HepG2 (cell line): ENCODE results near the gene PDE3A. TPM values are rescaled to one million over a fixed set of nuclear protein-coding genes. Genes with fewer than 3 reads are reported as not detected.

ENCODE experiments used
- ATAC-seq: fragments of 200-7000 bp; cut with Tn5 transposase; 3 replicates; pipeline ENCODE4 v1.9.1; 2020; ENCODE audit warnings: mild to moderate bottlenecking, moderate library complexity
- BruUV-seq: library from RNA; stranded (reverse); fragments of 400-500 nt; replicated peaks from 2 replicates; lab custom pipeline; 2021; lab: Mats Ljungman, UMichigan
- CTCF ChIA-PET: fragments of 300-600 bp; formaldehyde crosslinking; extraction: SDS; loops from one replicate; lab custom pipeline; 2021; ENCODE audit warnings: low total read pairs, inconsistent platforms, low intra/inter-chr PET ratio; lab: Yijun Ruan, JAX
- POLR2A ChIA-PET: fragments of 350-600 bp; sonication (Branson Sonifier 250); formaldehyde crosslinking; loops from one replicate; lab custom pipeline; 2020; ENCODE audit warnings: antibody characterized with exemption, inconsistent platforms; lab: Yijun Ruan, JAX
- DNase-seq: peaks from one replicate; pipeline ENCODE4 v3.0.0-alpha.2; 2015; ENCODE audit warnings: low spot score
- FAIRE-seq: peaks from 3 replicates; lab custom pipeline; 2011; peaks lifted over from hg19 to GRCh38; lab: Jason Lieb, UNC
- H2AFZ ChIP-seq: one replicate; pipeline ENCODE4 v1.6.1; 2011; ENCODE audit warnings: low read length, inconsistent platforms
- H3K27ac ChIP-seq: fragments of 300-600 bp; 3 replicates; pipeline ENCODE4 v1.8.0; 2011; ENCODE audit warnings: mixed run types, mild to moderate bottlenecking, mixed read lengths, low read length, inconsistent platforms; ENCODE audit not compliant: insufficient read depth; ENCODE audit errors: extremely low read length
- H3K27me3 ChIP-seq, 2 experiments: fragments of 200-600 bp in 1 of 2; 2 replicates in 1 of 2; 3 replicates in 1 of 2; pipeline versions ENCODE4 v1.6.0 to v1.8.0; 2011; ENCODE audit warnings: low read length in 2 of 2, mild to moderate bottlenecking in 2 of 2, moderate library complexity in 2 of 2, inconsistent platforms in 1 of 2; ENCODE audit not compliant: insufficient read depth in 2 of 2, control insufficient read depth in 1 of 2
- H3K36me3 ChIP-seq, 2 experiments: fragments of 200-600 bp in 1 of 2; replicated peaks in 1 of 2; 2 replicates in 1 of 2; 3 replicates in 1 of 2; pipeline versions ENCODE4 v1.5.1 to v1.8.0; 2011; ENCODE audit warnings: low read length in 2 of 2, inconsistent platforms in 1 of 2; ENCODE audit not compliant: insufficient read depth in 2 of 2, control insufficient read depth in 1 of 2
- H3K4me1 ChIP-seq: 2 replicates; pipeline ENCODE4 v1.5.1; 2012; ENCODE audit warnings: low read length, inconsistent platforms; ENCODE audit not compliant: insufficient read depth
- H3K4me2 ChIP-seq: 2 replicates; pipeline ENCODE4 v1.6.0; 2011; ENCODE audit warnings: low read depth, low read length, inconsistent platforms
- H3K4me3 ChIP-seq, 3 experiments: fragments of 200-600 bp in 1 of 3; sonication (generic), shearing (Covaris generic) in 1 of 3; replicated peaks in 1 of 3; 2 replicates each; pipeline ENCODE4 v1.5.1; 2011 to 2016; ENCODE audit warnings: low read length in 3 of 3, inconsistent platforms in 2 of 3, low read depth in 2 of 3, mild to moderate bottlenecking in 2 of 3, control low read depth in 1 of 3, mixed read lengths in 1 of 3; ENCODE audit not compliant: insufficient read depth in 1 of 3
- H3K79me2 ChIP-seq: one replicate; pipeline ENCODE4 v1.6.1; 2011; ENCODE audit warnings: low read length, inconsistent platforms; ENCODE audit not compliant: insufficient read depth
- H3K9ac ChIP-seq: 2 replicates; pipeline ENCODE4 v1.6.0; 2011; ENCODE audit warnings: mild to moderate bottlenecking, low read depth, low read length, inconsistent platforms; ENCODE audit not compliant: insufficient read depth
- H3K9me3 ChIP-seq: 2 replicates; pipeline ENCODE4 v1.5.1; 2012; ENCODE audit warnings: mild to moderate bottlenecking, low read length
- H4K20me1 ChIP-seq: 2 replicates; pipeline ENCODE4 v1.6.0; 2011; ENCODE audit warnings: inconsistent platforms, mild to moderate bottlenecking, low read length, moderate library complexity; ENCODE audit not compliant: insufficient read depth
- AHR ChIP-seq: IDR thresholded peaks from 2 replicates; pipeline ENCODE4 v1.6.1; 2018; ENCODE audit warnings: missing genetic modification reagents, missing compliant biosample characterization
- MAFK ChIP-seq, 2 experiments: IDR thresholded peaks in 1 of 2; conservative IDR thresholded peaks in 1 of 2; 2 replicates each; pipeline ENCODE4 v1.6.1; 2011; ENCODE audit warnings: improper control_type of control experiment in 2 of 2, low read length in 2 of 2
- MTERF4 ChIP-seq: sonication (generic); formaldehyde crosslinking; IDR thresholded peaks from 2 replicates; pipeline ENCODE4 v1.8.0; 2023; ENCODE audit warnings: mild to moderate bottlenecking, missing genetic modification reagents
- NR2F2 ChIP-seq: IDR thresholded peaks from 2 replicates; pipeline ENCODE4 v1.6.1; 2012; ENCODE audit warnings: low read depth, inconsistent platforms, borderline replicate concordance
- PRMT3 ChIP-seq: sonication (generic); formaldehyde crosslinking; IDR thresholded peaks from 2 replicates; pipeline ENCODE4 v1.8.1; 2022; ENCODE audit warnings: low read depth, mild to moderate bottlenecking, moderate library complexity, missing genetic modification reagents, borderline replicate concordance
- SP140L ChIP-seq: sonication (generic); formaldehyde crosslinking; IDR thresholded peaks from 2 replicates; pipeline ENCODE4 v1.4.0; 2020; ENCODE audit warnings: missing genetic modification reagents, borderline replicate concordance
- ZFP91 ChIP-seq: sonication (generic); formaldehyde crosslinking; IDR thresholded peaks from 2 replicates; pipeline ENCODE4 v1.9.0; 2022; ENCODE audit warnings: missing genetic modification reagents, mild to moderate bottlenecking, borderline replicate concordance
- ZKSCAN1 ChIP-seq: fragments of 150-350 bp; IDR thresholded peaks from 2 replicates; pipeline ENCODE4 v1.6.1; 2014; ENCODE audit warnings: low read length
- ZMYM4 ChIP-seq: sonication (generic); formaldehyde crosslinking; IDR thresholded peaks from 2 replicates; pipeline ENCODE4 v1.8.1; 2023; ENCODE audit warnings: mild to moderate bottlenecking, missing genetic modification reagents
- ZNF512 ChIP-seq: sonication (generic); formaldehyde crosslinking; IDR thresholded peaks from 2 replicates; pipeline ENCODE4 v1.4.0; 2020; ENCODE audit warnings: mild to moderate bottlenecking, missing genetic modification reagents
- ZNF570 ChIP-seq: sonication (generic); formaldehyde crosslinking; IDR thresholded peaks from 2 replicates; pipeline ENCODE4 v1.4.0; 2020; ENCODE audit warnings: mild to moderate bottlenecking, missing genetic modification reagents, borderline replicate concordance
- ZNF710 ChIP-seq: sonication (generic); formaldehyde crosslinking; IDR thresholded peaks from 2 replicates; pipeline ENCODE4 v1.5.0; 2020; ENCODE audit warnings: mild to moderate bottlenecking, missing genetic modification reagents, borderline replicate concordance
- ZSCAN9 ChIP-seq: IDR thresholded peaks from 2 replicates; pipeline ENCODE4 v1.6.1; 2016; ENCODE audit warnings: borderline replicate concordance
- WGBS: methylation state at CpG from one replicate; pipeline ENCODE4 v1.1.6; 2017; ENCODE audit warnings: low lambda C conversion rate; 5-methylcytosine and 5-hydroxymethylcytosine counted together
- in situ Hi-C: cut with HindIII; loops from 2 replicates; pipeline ENCODE4 v1.10.0; 2017; ENCODE audit warnings: low pct_unique_long_range_greater_than_20kb; ENCODE audit not compliant: extremely low pct_ligation_motif_present
- intact Hi-C: fragments of 100-400 bp; cut with micrococcal nuclease; formaldehyde crosslinking; loops from one replicate; pipeline ENCODE4 v1.10.0; 2022; ENCODE audit not compliant: unreplicated experiment
- polyA plus RNA-seq, 8 experiments: library from polyadenylated mRNA; depleted of rRNA in 3 of 8; stranded (reverse) in 7 of 8; unstranded in 1 of 8; fragments of >200 nt; fragmentation: Illumina TruSeq in 4 of 8; extraction: Trizol in 4 of 8; gene quantifications; 2 replicates each; pipeline versions ENCODE4 v1.2.1 to v1.2.3, GENCODE V29; 2011 to 2016; ENCODE audit warnings: low read depth in 4 of 8, missing spikeins in 1 of 8, mixed read lengths in 1 of 8; ENCODE audit not compliant: insufficient read depth in 1 of 8
- total RNA-seq, 5 experiments: library from RNA; depleted of rRNA; stranded (reverse); fragments of >200 nt; fragmentation: Illumina TruSeq; extraction: Trizol; gene quantifications; 2 replicates each; pipeline ENCODE4 v1.2.3, GENCODE V29; 2016; ENCODE audit warnings: low read depth in 1 of 5

Gene PDE3A
- total and polyA plus RNA-seq, 2 of the 13 experiments (the other 11 are each of a cell fraction or from before 2014, with no cell fraction given), result 0.77 to 1.5 TPM

- POLR2A ChIA-PET, result no interaction called here
- FAIRE-seq (no peak), ATAC-seq (no peak), DNase-seq (no peak)
- in situ Hi-C loops (no loop called here), intact Hi-C loops (no loop called here)
- no peak overlapping the region for H3K4me3 ChIP-seq
- TF ChIP-seq AHR (CRISPR knock-in tag), result no peak
- TF ChIP-seq ZMYM4 (CRISPR knock-in tag), result no peak
- no peak for TF ChIP-seq MAFK (conservative IDR thresholded peaks at IDR 0.05 in 1 of 2, IDR thresholded peaks at IDR 0.05 in 1 of 2; ENCODE audit: low read length in 2 of 2)
- TF ChIP-seq PRMT3 (CRISPR knock-in tag), result no peak
- TF ChIP-seq NR2F2, result no peak
- TF ChIP-seq ZNF570 (CRISPR knock-in tag), result no peak
- no peak for TF ChIP-seq ZNF710
- TF ChIP-seq ZKSCAN1, result no peak
- no peaks in the 10 kb centered on the region for H4K20me1 ChIP-seq
- H3K4me2 ChIP-seq, result no peak overlapping the region
- BruUV-seq, result no TSS peak
- no peak overlapping the region for H3K9ac ChIP-seq
- H3K79me2 ChIP-seq, result no peaks in the 10 kb centered on the region
- no peaks in the 10 kb centered on the region for H3K9me3 ChIP-seq
- no peaks in the 10 kb centered on the region for H3K27me3 ChIP-seq
- no peaks in the 10 kb centered on the region for H3K36me3 ChIP-seq
- no peak overlapping the region for H2AFZ ChIP-seq
- no peak overlapping the region for H3K27ac ChIP-seq
- H3K4me1 ChIP-seq, result no peaks in the 10 kb centered on the region
- CTCF ChIA-PET, result no interaction called here
These were observed 18.3 kb upstream of the PDE3A start for GRCh38 chr12:20350026-20350425.

- ATAC-seq (no peak), DNase-seq (no peak), FAIRE-seq (no peak)
- Histone ChIP-seq H3K9me3 (no peaks in the 10 kb centered on the region), H3K27ac (no peak overlapping the region), H2AFZ (no peak overlapping the region), H3K4me1 (no peaks in the 10 kb centered on the region), H3K79me2 (no peaks in the 10 kb centered on the region), H4K20me1 (no peaks in the 10 kb centered on the region), H3K27me3 (no peaks in the 10 kb centered on the region), H3K9ac (no peak overlapping the region), H3K36me3 (no peaks in the 10 kb centered on the region), H3K4me3 (no peak overlapping the region), H3K4me2 (no peak overlapping the region)
- 11% methylated on average over 5 of the region's 5 CpGs for WGBS
- ChIA-PET POLR2A (no interaction called here), CTCF (no interaction called here)
- intact Hi-C loops, result no loop called here
- no TSS peak for BruUV-seq
- in situ Hi-C loops, result no loop called here
- TF ChIP-seq SP140L (CRISPR knock-in tag) (no peak), ZSCAN9 (CRISPR knock-in tag) (no peak), ZNF512 (CRISPR knock-in tag) (no peak), MTERF4 (CRISPR knock-in tag) (no peak), ZFP91 (CRISPR knock-in tag) (no peak)
These were observed 17.8 kb upstream of the PDE3A start for GRCh38 chr12:20350495-20350894.
